Measurements from ENCODE around the gene TLE4.

TLE4 gene

DNA sequence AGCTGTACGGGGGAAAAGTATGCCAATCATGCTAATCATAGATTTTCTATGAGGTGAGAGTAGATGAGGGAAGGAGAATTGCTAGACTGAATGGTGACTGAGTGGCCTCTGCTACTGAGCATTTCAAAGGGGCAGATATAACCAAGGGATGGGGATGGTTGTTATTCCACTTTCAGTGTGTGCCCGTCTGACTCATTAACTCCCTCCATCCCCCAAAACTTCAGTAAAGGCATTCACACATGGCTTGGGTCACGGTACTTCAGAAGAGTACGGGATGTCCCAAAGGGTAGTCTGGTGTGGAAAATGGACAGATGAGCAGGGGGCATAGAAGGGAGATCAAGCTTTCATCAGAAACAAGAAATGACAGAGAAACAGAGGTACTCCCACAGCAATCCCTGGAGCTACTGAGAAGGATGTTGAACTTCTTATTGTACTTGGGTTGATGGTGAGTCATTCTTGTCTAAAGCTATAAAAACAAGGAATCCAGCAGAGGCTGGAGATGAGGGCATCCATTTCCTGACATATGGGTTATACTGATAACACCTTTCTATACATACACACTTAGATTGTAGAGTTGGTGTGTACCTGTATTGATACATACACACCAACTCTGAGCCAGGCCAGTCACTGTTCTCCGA is 8.9 kb upstream of the TLE4 start:
- Mint-ChIP-seq H3K27me3 (ENCODE audit: low read depth, poor library complexity) (peaks cover 7% of the 10 kb centered on the region), H3K9me3 (peaks cover 15% of the 10 kb centered on the region), H3K4me1 (peaks cover 51% of the 10 kb centered on the region), H3K36me3 (ENCODE audit: low read depth) (peaks cover 5% of the 10 kb centered on the region), H3K4me3 (no peak overlapping the region), H3K27ac (no peak overlapping the region)
- DNase-seq: no peak
- TF ChIP-seq, protein P1, sequence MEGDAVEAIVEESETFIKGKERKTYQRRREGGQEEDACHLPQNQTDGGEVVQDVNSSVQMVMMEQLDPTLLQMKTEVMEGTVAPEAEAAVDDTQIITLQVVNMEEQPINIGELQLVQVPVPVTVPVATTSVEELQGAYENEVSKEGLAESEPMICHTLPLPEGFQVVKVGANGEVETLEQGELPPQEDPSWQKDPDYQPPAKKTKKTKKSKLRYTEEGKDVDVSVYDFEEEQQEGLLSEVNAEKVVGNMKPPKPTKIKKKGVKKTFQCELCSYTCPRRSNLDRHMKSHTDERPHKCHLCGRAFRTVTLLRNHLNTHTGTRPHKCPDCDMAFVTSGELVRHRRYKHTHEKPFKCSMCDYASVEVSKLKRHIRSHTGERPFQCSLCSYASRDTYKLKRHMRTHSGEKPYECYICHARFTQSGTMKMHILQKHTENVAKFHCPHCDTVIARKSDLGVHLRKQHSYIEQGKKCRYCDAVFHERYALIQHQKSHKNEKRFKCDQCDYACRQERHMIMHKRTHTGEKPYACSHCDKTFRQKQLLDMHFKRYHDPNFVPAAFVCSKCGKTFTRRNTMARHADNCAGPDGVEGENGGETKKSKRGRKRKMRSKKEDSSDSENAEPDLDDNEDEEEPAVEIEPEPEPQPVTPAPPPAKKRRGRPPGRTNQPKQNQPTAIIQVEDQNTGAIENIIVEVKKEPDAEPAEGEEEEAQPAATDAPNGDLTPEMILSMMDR (IDR thresholded peaks at IDR 0.05): no peak

DNA sequence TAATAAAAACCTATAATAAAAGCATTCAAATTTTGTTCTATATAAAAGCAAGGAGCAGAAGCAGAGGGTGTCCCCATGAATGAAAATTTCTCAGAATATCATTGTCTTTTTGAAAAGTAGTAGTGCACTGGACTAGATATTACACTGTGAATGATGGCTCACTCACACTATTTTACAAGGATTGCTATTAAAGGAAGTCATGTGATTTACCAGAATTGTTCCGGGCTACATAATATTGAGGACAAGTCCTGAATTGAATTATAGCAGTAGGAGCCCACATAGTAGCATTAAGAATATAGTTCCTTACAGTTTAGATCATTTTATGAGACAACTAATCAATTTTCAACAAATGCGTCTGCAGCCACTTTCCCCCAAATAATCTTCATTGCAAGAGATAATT is 7.7 kb upstream of the TLE4 start:
- Mint-ChIP-seq H3K36me3 (ENCODE audit: low read depth) (peaks cover 5% of the 10 kb centered on the region), H3K9me3 (peaks cover 23% of the 10 kb centered on the region), H3K27ac (no peak overlapping the region), H3K27me3 (ENCODE audit: low read depth, poor library complexity) (peaks cover 7% of the 10 kb centered on the region), H3K4me1 (peaks cover 39% of the 10 kb centered on the region), H3K4me3 (no peak overlapping the region)
- no peak for DNase-seq
- TF ChIP-seq, protein P1 (IDR thresholded peaks at IDR 0.05): no peak

GRCh38 chr9:79565245-79565644 is 6.5 kb upstream of the TLE4 start:
- Mint-ChIP-seq H3K9me3 (peaks cover 23% of the 10 kb centered on the region), H3K4me1 (peaks cover 34% of the 10 kb centered on the region), H3K4me3 (no peak overlapping the region), H3K27me3 (ENCODE audit: low read depth, poor library complexity) (peaks cover 7% of the 10 kb centered on the region), H3K27ac (no peak overlapping the region), H3K36me3 (ENCODE audit: low read depth) (peaks cover 5% of the 10 kb centered on the region)
- TF ChIP-seq, protein P1 (IDR thresholded peaks at IDR 0.05): no peak
- DNase-seq: no peak

DNA sequence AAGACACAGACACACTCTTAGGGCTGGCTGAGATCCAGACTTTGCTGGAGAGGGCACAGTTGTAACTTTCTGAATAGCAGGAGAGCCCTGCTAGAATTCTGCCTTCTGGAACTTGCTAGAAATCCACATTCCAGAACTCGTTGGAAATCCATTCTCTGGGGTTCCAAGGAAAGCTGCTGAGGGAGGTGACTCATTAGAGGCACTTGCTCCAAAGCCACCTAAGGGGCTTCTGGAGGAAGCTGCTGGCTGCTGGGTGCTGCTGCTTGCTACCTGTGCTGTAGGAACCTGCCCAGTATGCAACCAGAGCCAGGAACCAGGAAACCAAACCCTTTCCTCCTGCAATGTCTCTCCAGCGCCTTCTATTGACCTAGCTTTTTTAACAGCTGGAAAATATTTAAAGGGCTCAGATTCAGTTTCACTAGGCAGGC is 4.1 kb upstream of the TLE4 start:
- Mint-ChIP-seq H3K27ac (no peak overlapping the region), H3K4me3 (no peak overlapping the region), H3K36me3 (ENCODE audit: low read depth) (peaks cover 5% of the 10 kb centered on the region), H3K4me1 (peaks cover 28% of the 10 kb centered on the region), H3K9me3 (peaks cover 21% of the 10 kb centered on the region), H3K27me3 (ENCODE audit: low read depth, poor library complexity) (peaks cover 10% of the 10 kb centered on the region)
- TF ChIP-seq, protein P1 (IDR thresholded peaks at IDR 0.05): no peak
- DNase-seq: no peak

GRCh38 chr9:79568337-79569101 is 3.2 kb upstream of the TLE4 start:
- H3K27me3 Mint-ChIP-seq (ENCODE audit: low read depth, poor library complexity): peaks cover 8% of the 10 kb centered on the region
- peaks cover 25% of the 10 kb centered on the region for H3K4me1 Mint-ChIP-seq
- no peak for DNase-seq
- TF ChIP-seq, protein P1 (IDR thresholded peaks at IDR 0.05): no peak
- H3K27ac Mint-ChIP-seq: no peak overlapping the region
- H3K36me3 Mint-ChIP-seq (ENCODE audit: low read depth): peaks cover 6% of the 10 kb centered on the region
- H3K9me3 Mint-ChIP-seq: peaks cover 18% of the 10 kb centered on the region
- peak overlapping the region; percentile 2 for H3K4me3 Mint-ChIP-seq

Data from nephron progenitor cell (in vitro differentiated cells).